ENCODE measurements around the gene TMEM117. TPM values are rescaled to one million over a fixed set of nuclear protein-coding genes. Genes with fewer than 3 reads are reported as not detected.

The TMEM117 gene
- total RNA-seq, 1 donor from 2014 or later, result 3.8 TPM

DNA sequence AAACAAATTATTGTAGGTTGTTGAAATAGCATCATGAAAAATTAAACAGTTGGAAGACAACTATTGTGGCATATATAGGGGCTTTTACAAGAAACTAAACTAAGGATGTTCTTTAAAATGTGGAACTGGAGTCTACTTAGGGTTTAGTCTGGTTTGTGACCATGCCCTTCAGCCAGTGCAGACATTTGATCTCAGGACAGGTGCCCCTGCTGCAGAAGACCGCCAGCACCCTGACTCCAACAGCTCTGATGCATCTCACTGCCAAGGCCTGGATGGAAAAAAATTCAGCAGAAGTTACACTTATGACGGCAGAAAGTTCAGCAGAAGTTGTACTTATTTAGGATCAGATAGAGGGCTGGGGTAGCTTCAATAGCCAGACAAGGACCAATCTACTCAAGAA is 51.5 kb downstream of the TMEM117 start:
- TF ChIP-seq, protein P1, sequence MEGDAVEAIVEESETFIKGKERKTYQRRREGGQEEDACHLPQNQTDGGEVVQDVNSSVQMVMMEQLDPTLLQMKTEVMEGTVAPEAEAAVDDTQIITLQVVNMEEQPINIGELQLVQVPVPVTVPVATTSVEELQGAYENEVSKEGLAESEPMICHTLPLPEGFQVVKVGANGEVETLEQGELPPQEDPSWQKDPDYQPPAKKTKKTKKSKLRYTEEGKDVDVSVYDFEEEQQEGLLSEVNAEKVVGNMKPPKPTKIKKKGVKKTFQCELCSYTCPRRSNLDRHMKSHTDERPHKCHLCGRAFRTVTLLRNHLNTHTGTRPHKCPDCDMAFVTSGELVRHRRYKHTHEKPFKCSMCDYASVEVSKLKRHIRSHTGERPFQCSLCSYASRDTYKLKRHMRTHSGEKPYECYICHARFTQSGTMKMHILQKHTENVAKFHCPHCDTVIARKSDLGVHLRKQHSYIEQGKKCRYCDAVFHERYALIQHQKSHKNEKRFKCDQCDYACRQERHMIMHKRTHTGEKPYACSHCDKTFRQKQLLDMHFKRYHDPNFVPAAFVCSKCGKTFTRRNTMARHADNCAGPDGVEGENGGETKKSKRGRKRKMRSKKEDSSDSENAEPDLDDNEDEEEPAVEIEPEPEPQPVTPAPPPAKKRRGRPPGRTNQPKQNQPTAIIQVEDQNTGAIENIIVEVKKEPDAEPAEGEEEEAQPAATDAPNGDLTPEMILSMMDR (conservative IDR thresholded peaks at IDR 0.05; ENCODE audit: low read depth, low read length), result no peak
- H3K4me3 ChIP-seq (ENCODE audit: low read depth, low read length), result no peak overlapping the region
- DNase-seq (ENCODE audit: low read depth), result no peak

DNA sequence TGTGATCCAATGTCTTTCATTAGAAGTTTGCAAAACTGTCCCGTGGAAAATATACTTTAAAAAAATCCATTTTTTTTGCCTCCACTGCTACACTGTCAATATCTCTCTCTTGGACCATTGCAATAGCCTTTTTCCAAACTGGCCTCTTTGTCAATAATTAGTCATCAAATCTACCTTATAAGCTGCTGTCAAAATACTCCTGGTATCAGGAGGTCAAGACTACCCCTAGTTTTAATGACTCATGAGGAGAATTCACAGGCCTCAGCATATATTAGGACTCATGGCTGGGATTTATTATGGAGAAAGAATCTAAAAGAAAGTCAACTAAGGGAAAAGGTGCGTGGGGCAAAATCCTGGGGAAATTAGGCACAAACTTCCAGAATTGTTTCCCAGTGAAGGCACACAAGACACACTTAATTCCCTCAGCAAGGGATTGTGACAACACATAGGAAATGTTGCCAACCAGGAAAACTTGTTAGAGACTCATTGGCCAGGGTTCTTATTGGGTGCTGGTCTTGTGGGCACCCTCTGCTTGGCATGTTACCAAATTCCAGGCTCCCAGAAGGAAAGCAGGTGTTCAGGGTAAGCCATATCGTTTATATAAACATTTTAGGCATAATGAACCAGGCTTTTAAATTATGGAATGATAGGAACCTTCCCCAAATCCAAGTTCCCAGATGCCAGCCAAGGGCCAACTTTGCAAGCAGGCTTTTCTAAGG is 56.1 kb downstream of the TMEM117 start:
- H3K4me3 ChIP-seq (ENCODE audit: low read depth, low read length), result no peak overlapping the region
- peak; percentile 9 for DNase-seq (ENCODE audit: low read depth)
- TF ChIP-seq, protein P1 (conservative IDR thresholded peaks at IDR 0.05; ENCODE audit: low read depth, low read length), result no peak

- DNase-seq (ENCODE audit: low read depth), result no peak
- TF ChIP-seq, protein P1 (conservative IDR thresholded peaks at IDR 0.05; ENCODE audit: low read depth, low read length), result no peak
- H3K4me3 ChIP-seq (ENCODE audit: low read depth, low read length), result no peak overlapping the region
Measured at GRCh38 chr12:43893670-43894069, 57.8 kb downstream of the TMEM117 start.

DNA sequence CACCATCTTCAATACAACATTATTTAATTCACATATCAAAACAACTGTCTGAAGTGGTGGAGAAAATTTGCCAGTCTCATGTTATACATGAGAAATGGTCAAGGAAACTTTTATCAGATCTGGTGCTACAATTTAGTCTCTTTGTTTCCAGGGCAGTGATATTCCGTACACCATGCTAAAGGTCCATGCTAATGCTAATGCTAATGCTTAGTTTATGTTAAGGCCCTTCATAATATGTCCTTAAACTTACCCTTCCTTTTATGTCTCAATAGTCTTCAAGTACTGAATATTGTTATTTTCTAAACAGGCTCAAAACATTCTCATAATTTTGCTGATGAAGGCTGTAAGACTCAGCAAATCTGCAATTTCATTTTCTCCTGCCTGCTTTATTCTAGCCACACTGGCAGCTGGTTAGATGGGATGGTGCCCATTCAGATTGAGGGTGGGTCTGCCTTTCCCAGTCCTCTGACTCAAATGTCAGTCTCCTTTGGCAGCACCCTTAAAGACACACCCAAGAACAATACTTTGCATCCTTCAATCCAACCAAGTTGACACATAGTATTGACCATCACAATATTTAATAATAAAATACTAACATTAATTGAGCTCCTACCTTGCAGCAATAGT is 59.8 kb downstream of the TMEM117 start:
- H3K4me3 ChIP-seq (ENCODE audit: low read depth, low read length), result no peak overlapping the region
- DNase-seq (ENCODE audit: low read depth), result no peak
- TF ChIP-seq, protein P1 (conservative IDR thresholded peaks at IDR 0.05; ENCODE audit: low read depth, low read length), result no peak

DNA sequence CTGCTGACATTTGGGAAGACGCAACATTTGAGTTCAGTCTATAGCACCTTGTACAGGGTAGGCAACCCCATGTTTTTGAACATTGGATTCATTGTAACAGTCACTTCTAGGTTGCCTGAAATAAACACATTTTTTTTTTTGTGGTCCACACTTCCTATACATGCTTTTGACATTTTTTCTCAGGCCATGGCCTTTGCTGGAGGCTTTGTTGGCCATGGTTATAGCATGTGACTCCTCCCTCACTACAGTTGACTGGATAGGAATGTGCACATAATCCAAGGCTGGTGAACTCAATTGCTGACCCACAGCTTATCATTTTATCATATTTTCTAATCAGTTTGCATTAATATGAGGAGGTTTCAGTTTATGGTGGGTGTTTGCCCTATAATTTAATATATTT is 60.6 kb downstream of the TMEM117 start:
- DNase-seq (ENCODE audit: low read depth), result peak; percentile 33
- TF ChIP-seq, protein P1 (conservative IDR thresholded peaks at IDR 0.05; ENCODE audit: low read depth, low read length), result no peak
- H3K4me3 ChIP-seq (ENCODE audit: low read depth, low read length), result no peak overlapping the region

DNA sequence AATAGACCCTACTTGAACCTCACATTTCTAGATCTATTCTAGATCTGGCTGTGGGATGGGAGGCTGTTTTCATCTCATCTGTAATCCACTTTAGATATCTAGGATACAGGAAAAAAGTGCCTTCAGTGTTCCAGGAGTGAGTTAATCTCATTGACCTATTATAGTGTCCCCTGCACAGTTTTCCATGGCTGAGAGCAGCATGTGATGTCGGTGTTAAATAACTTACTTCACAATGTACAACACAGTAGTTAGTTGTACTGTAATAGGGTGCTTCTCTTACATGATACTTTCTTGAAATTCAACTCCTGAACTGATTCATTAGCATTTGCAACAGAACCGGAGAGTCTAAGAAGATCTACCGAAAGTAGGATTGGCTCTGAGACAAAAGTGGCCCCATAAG is 62.6 kb downstream of the TMEM117 start:
- no peak for DNase-seq (ENCODE audit: low read depth)
- no peak overlapping the region for H3K4me3 ChIP-seq (ENCODE audit: low read depth, low read length)
- TF ChIP-seq, protein P1 (conservative IDR thresholded peaks at IDR 0.05; ENCODE audit: low read depth, low read length), result no peak

DNA sequence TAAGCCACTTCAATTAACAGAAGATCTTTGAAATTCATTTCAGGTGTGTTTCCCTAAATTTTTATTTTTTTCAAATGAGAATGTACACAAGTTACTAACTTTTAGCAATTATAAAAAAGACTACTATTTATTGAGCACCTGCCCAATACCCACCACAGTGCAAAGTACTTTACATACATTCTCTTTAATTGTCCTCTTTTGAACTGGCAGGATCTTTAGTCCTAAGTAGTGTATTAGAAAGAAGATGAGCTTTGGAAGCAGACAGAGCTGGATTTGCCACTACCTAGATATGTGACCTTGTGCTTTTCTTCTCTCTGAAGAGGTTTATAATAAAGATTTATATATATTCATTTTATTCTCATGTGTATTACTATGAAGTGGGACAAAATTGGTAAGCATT is 63.7 kb downstream of the TMEM117 start:
- H3K4me3 ChIP-seq (ENCODE audit: low read depth, low read length), result no peak overlapping the region
- no peak for DNase-seq (ENCODE audit: low read depth)
- TF ChIP-seq, protein P1 (conservative IDR thresholded peaks at IDR 0.05; ENCODE audit: low read depth, low read length), result no peak
